HEK293T (cell line): Measurements from ENCODE around the gene CTXND1.

Experiments used
- CTCF ChIA-PET: fragments of 350-600 bp; formaldehyde crosslinking; extraction: SDS; loops from one replicate; lab custom pipeline; 2021; ENCODE audit warnings: antibody characterized with exemption, inconsistent platforms; lab: Yijun Ruan, JAX
- POLR2A ChIA-PET: fragments of 350-600 bp; formaldehyde crosslinking; extraction: SDS; loops from one replicate; lab custom pipeline; 2020; ENCODE audit warnings: antibody characterized with exemption, inconsistent platforms; lab: Yijun Ruan, JAX
- DNase-seq: peaks from one replicate; pipeline ENCODE4 v3.0.0; 2012; ENCODE audit warnings: mixed read lengths; ENCODE audit errors: extremely low spot score
- ARNT ChIP-seq: fragments of 450-650 bp; IDR thresholded peaks from 2 replicates; pipeline ENCODE4 v1.6.1; 2017; ENCODE audit warnings: mild to moderate bottlenecking
- BHLHE40 ChIP-seq: fragments of 450-650 bp; IDR thresholded peaks from 2 replicates; pipeline ENCODE4 v1.6.1; 2016; ENCODE audit warnings: mild to moderate bottlenecking, moderate library complexity, borderline replicate concordance
- CTBP1 ChIP-seq: fragments of 450-650 bp; IDR thresholded peaks from 2 replicates; pipeline ENCODE4 v1.6.1; 2016; ENCODE audit warnings: borderline replicate concordance
- ELF4 ChIP-seq: fragments of 450-650 bp; IDR thresholded peaks from 2 replicates; pipeline ENCODE4 v1.6.1; 2017; ENCODE audit warnings: antibody characterized with exemption
- FOXA1 ChIP-seq: fragments of 450-650 bp; IDR thresholded peaks from 2 replicates; pipeline ENCODE4 v1.6.1; 2016; ENCODE audit warnings: mild to moderate bottlenecking
- FOXK2 ChIP-seq: fragments of 450-650 bp; IDR thresholded peaks from 2 replicates; pipeline ENCODE4 v1.6.1; 2016; ENCODE audit warnings: mild to moderate bottlenecking
- FOXM1 ChIP-seq: fragments of 450-650 bp; IDR thresholded peaks from 2 replicates; pipeline ENCODE4 v1.6.1; 2017; ENCODE audit warnings: mild to moderate bottlenecking, borderline replicate concordance
- HDGF ChIP-seq: fragments of 450-650 bp; IDR thresholded peaks from 2 replicates; pipeline ENCODE4 v1.6.1; 2017; ENCODE audit warnings: antibody characterized with exemption, borderline replicate concordance
- L3MBTL2 ChIP-seq: fragments of 450-650 bp; conservative IDR thresholded peaks from 2 replicates; pipeline ENCODE4 v1.6.1; 2016; ENCODE audit warnings: mild to moderate bottlenecking
- LEF1 ChIP-seq: fragments of 450-650 bp; IDR thresholded peaks from 2 replicates; pipeline ENCODE4 v1.6.1; 2017; ENCODE audit warnings: mild to moderate bottlenecking, borderline replicate concordance
- NFRKB ChIP-seq: fragments of 450-650 bp; IDR thresholded peaks from 2 replicates; pipeline ENCODE4 v1.6.1; 2016; ENCODE audit warnings: mild to moderate bottlenecking, moderate library complexity
- PKNOX1 ChIP-seq: fragments of 450-650 bp; IDR thresholded peaks from 2 replicates; pipeline ENCODE4 v1.6.1; 2016
- SP1 ChIP-seq: fragments of 450-650 bp; IDR thresholded peaks from 2 replicates; pipeline ENCODE4 v1.6.1; 2017
- SUZ12 ChIP-seq: fragments of 450-650 bp; IDR thresholded peaks from 2 replicates; pipeline ENCODE4 v1.6.1; 2016; ENCODE audit warnings: mild to moderate bottlenecking
- TARDBP ChIP-seq: fragments of 450-650 bp; IDR thresholded peaks from 2 replicates; pipeline ENCODE4 v1.6.1; 2016
- ZNF384 ChIP-seq: fragments of 450-650 bp; IDR thresholded peaks from 2 replicates; pipeline ENCODE4 v1.6.1; 2016

The CTXND1 gene

GRCh38 chr15:80186597-80186996 is 65.4 kb downstream of the CTXND1 start:
- ChIA-PET POLR2A (no interaction called here), CTCF (no interaction called here)
- TF ChIP-seq FOXA1: no peak
- DNase-seq: no peak

- DNase-seq: no peak
- TF ChIP-seq FOXK2: no peak
- TF ChIP-seq ZNF384: no peak
- TF ChIP-seq FOXM1: no peak
- no peak for TF ChIP-seq BHLHE40
- no peak for TF ChIP-seq TARDBP
- TF ChIP-seq ELF4: no peak
- no peak for TF ChIP-seq SP1
- no peak for TF ChIP-seq FOXA1
- TF ChIP-seq L3MBTL2: no peak
- no peak for TF ChIP-seq PKNOX1
- TF ChIP-seq LEF1: no peak
- no peak for TF ChIP-seq HDGF
- ChIA-PET POLR2A (no interaction called here), CTCF (no interaction called here)
Measured at GRCh38 chr15:80186066-80186465, 65.9 kb downstream of the CTXND1 start.

GRCh38 chr15:80185152-80185551 is 66.9 kb downstream of the CTXND1 start:
- POLR2A ChIA-PET: no interaction called here
- no peak for DNase-seq
- TF ChIP-seq BHLHE40 (no peak), NFRKB (no peak), ELF4 (no peak), PKNOX1 (no peak), CTBP1 (no peak)
- CTCF ChIA-PET: no interaction called here

- ChIA-PET CTCF (no interaction called here), POLR2A (no interaction called here)
- no peak for TF ChIP-seq ARNT
- TF ChIP-seq ELF4: no peak
- no peak for TF ChIP-seq NFRKB
- no peak for TF ChIP-seq FOXA1
- DNase-seq: no peak
Measured at GRCh38 chr15:80184554-80184953, 67.5 kb downstream of the CTXND1 start.

GRCh38 chr15:80183886-80184285 is 68.1 kb downstream of the CTXND1 start:
- CTCF ChIA-PET: interaction anchor here (0.6 kb wide), 1 partner anchor 106 kb away, joined by 3 read pairs; no protein-coding TSS in a partner anchor

GRCh38 chr15:80183306-80183705 is 68.7 kb downstream of the CTXND1 start:
- ChIA-PET CTCF (interaction anchor here (0.6 kb wide), 1 partner anchor 106 kb away, joined by 3 read pairs; no protein-coding TSS in a partner anchor), POLR2A (no interaction called here)
- no peak for TF ChIP-seq HDGF
- TF ChIP-seq NFRKB: no peak
- no peak for TF ChIP-seq L3MBTL2
- TF ChIP-seq SUZ12: no peak
- TF ChIP-seq PKNOX1: no peak
- TF ChIP-seq FOXK2: no peak
- TF ChIP-seq CTBP1: no peak
- TF ChIP-seq LEF1: no peak
- no peak for TF ChIP-seq ELF4
- no peak for TF ChIP-seq ZNF384
- no peak for TF ChIP-seq FOXA1
- DNase-seq: no peak

More at GRCh38 chr15:80183886-80184285, 68.1 kb downstream of the CTXND1 start:
- TF ChIP-seq ELF4: no peak
- no peak for TF ChIP-seq FOXM1
- no peak for TF ChIP-seq FOXA1
- TF ChIP-seq FOXK2: no peak
- TF ChIP-seq SP1: no peak
- no peak for TF ChIP-seq HDGF
- TF ChIP-seq PKNOX1: no peak
- no peak for TF ChIP-seq ZNF384
- no peak for TF ChIP-seq BHLHE40
- no peak for TF ChIP-seq SUZ12
- TF ChIP-seq LEF1: no peak
- no peak for TF ChIP-seq ARNT
- no peak for TF ChIP-seq TARDBP
- no peak for TF ChIP-seq L3MBTL2
- TF ChIP-seq NFRKB: no peak
- TF ChIP-seq CTBP1: no peak
- POLR2A ChIA-PET: no interaction called here
- peak; percentile 31 for DNase-seq

GRCh38 chr15:80182611-80183261 is 69.3 kb downstream of the CTXND1 start:
- CTCF ChIA-PET: no interaction called here
- TF ChIP-seq HDGF (no peak), SUZ12 (no peak), NFRKB (no peak), FOXM1 (no peak), PKNOX1 (no peak), FOXA1 (no peak), L3MBTL2 (no peak), CTBP1 (no peak), ELF4 (no peak), SP1 (no peak), LEF1 (no peak), ARNT (no peak), ZNF384 (no peak), FOXK2 (no peak), TARDBP (no peak), BHLHE40 (no peak)
- no peak for DNase-seq
- POLR2A ChIA-PET: no interaction called here
